ENCODE data around the gene MRPS25. TPM values are rescaled to one million over a fixed set of nuclear protein-coding genes. Genes with fewer than 3 reads are reported as not detected.

The MRPS25 gene
- total RNA-seq, 2 experiments from 2014 or later = 59.9 to 60.2 TPM

GRCh38 chr3:15092686-15093085, 27.6 kb upstream of the MRPS25 start:
- no peak for DNase-seq
- H3K4me1 Mint-ChIP-seq (ENCODE audit: low read depth) = peaks cover 33% of the 10 kb centered on the region
- H3K9me3 ChIP-seq (ENCODE audit: control insufficient read depth in 1 of 2, insufficient read depth in 1 of 2, low read length in 2 of 2) = no peaks in the 10 kb centered on the region
- peaks cover 10% of the 10 kb centered on the region for H3K4me1 ChIP-seq (ENCODE audit: insufficient read depth, low read length)
- ChIA-PET CTCF (no interaction called here), POLR2A (interaction anchor here (0.6 to 1.4 kb wide), 2 partner anchors 28 to 264 kb away, joined by 3 to 4 read pairs; partner anchors contain the start of gene MRPS25)
- peaks cover 83% of the 10 kb centered on the region for H3K36me3 Mint-ChIP-seq (ENCODE audit: low read depth)
- H3K9me3 Mint-ChIP-seq = no peaks in the 10 kb centered on the region
- H3K36me3 ChIP-seq (ENCODE audit: insufficient read depth, low read length) = peaks cover 68% of the 10 kb centered on the region
- ATAC-seq (ENCODE audit: poor library complexity) = no peak
- intact Hi-C loops (cut with DNase I, micrococcal nuclease) = loop anchor here (10.0 kb wide), 3 partner anchors 148 to 1198 kb away; partner anchors contain the start of gene NR2C2 (in 1 of the 2)
- no peak overlapping the region for H3K4me3 ChIP-seq (ENCODE audit: low read length)
- TF ChIP-seq CTCF (IDR thresholded peaks at IDR 0.05) = no peak
- H3K4me3 Mint-ChIP-seq = no peak overlapping the region
- H3K27me3 ChIP-seq (ENCODE audit: control insufficient read depth in 1 of 2, insufficient read depth in 2 of 2, low read length in 2 of 2) = no peaks in the 10 kb centered on the region
- peak overlapping the region; percentile 27 for H3K27ac Mint-ChIP-seq
- no peaks in the 10 kb centered on the region for H3K27me3 Mint-ChIP-seq
- no peak overlapping the region for H3K27ac ChIP-seq (ENCODE audit: low read depth in 1 of 2, low read length in 2 of 2)

GRCh38 chr3:15091575-15091974, 26.5 kb upstream of the MRPS25 start:
- no peak overlapping the region for H3K4me3 ChIP-seq (ENCODE audit: low read length)
- no peak for ATAC-seq (ENCODE audit: poor library complexity)
- ChIA-PET POLR2A (interaction anchor here (1.0 kb wide), 1 partner anchor 8 kb away, joined by 3 read pairs; the partner anchor contains the start of gene RBSN), CTCF (interaction anchor here (1.0 kb wide), 1 partner anchor 17 kb away, joined by 3 read pairs; no protein-coding TSS in a partner anchor)
- Mint-ChIP-seq H3K36me3 (ENCODE audit: low read depth) (peaks cover 86% of the 10 kb centered on the region), H3K27ac (no peak overlapping the region), H3K4me3 (no peak overlapping the region), H3K9me3 (no peaks in the 10 kb centered on the region), H3K27me3 (no peaks in the 10 kb centered on the region), H3K4me1 (ENCODE audit: low read depth) (peaks cover 27% of the 10 kb centered on the region)
- H3K4me1 ChIP-seq (ENCODE audit: insufficient read depth, low read length) = no peaks in the 10 kb centered on the region
- H3K27me3 ChIP-seq (ENCODE audit: control insufficient read depth in 1 of 2, insufficient read depth in 2 of 2, low read length in 2 of 2) = no peaks in the 10 kb centered on the region
- peaks cover 76% of the 10 kb centered on the region for H3K36me3 ChIP-seq (ENCODE audit: insufficient read depth, low read length)
- TF ChIP-seq CTCF (IDR thresholded peaks at IDR 0.05) = no peak
- no peak overlapping the region for H3K27ac ChIP-seq (ENCODE audit: low read depth in 1 of 2, low read length in 2 of 2)
- no peaks in the 10 kb centered on the region for H3K9me3 ChIP-seq (ENCODE audit: control insufficient read depth in 1 of 2, insufficient read depth in 1 of 2, low read length in 2 of 2)
- no peak for DNase-seq
- intact Hi-C loops (cut with DNase I, micrococcal nuclease) = loop anchor here (10.0 kb wide), 3 partner anchors 147 to 1197 kb away; partner anchors contain the start of gene NR2C2 (in 1 of the 2)

- H3K27ac Mint-ChIP-seq = no peak overlapping the region
- POLR2A ChIA-PET = interaction anchor here (1.1 kb wide), 1 partner anchor 9 kb away, joined by 3 read pairs; no protein-coding TSS in a partner anchor
- CTCF ChIA-PET = interaction anchor here (0.7 kb wide), 1 partner anchor 396 kb away, joined by 4 read pairs; no protein-coding TSS in a partner anchor
- H3K9me3 Mint-ChIP-seq = no peaks in the 10 kb centered on the region
- Histone ChIP-seq H3K27ac (ENCODE audit: low read depth in 1 of 2, low read length in 2 of 2) (no peak overlapping the region), H3K9me3 (ENCODE audit: control insufficient read depth in 1 of 2, insufficient read depth in 1 of 2, low read length in 2 of 2) (no peaks in the 10 kb centered on the region), H3K36me3 (ENCODE audit: insufficient read depth, low read length) (peaks cover 79% of the 10 kb centered on the region), H3K4me3 (ENCODE audit: low read length) (no peak overlapping the region), H3K4me1 (ENCODE audit: insufficient read depth, low read length) (no peaks in the 10 kb centered on the region), H3K27me3 (ENCODE audit: control insufficient read depth in 1 of 2, insufficient read depth in 2 of 2, low read length in 2 of 2) (no peaks in the 10 kb centered on the region)
- peaks cover 86% of the 10 kb centered on the region for H3K36me3 Mint-ChIP-seq (ENCODE audit: low read depth)
- intact Hi-C loops (cut with DNase I, micrococcal nuclease) = no loop called here
- ATAC-seq (ENCODE audit: poor library complexity) (no peak), DNase-seq (no peak)
- H3K27me3 Mint-ChIP-seq = no peaks in the 10 kb centered on the region
- no peak for TF ChIP-seq CTCF (IDR thresholded peaks at IDR 0.05)
- H3K4me3 Mint-ChIP-seq = no peak overlapping the region
- peaks cover 17% of the 10 kb centered on the region for H3K4me1 Mint-ChIP-seq (ENCODE audit: low read depth)
Observed at GRCh38 chr3:15089201-15089600, 24.1 kb upstream of the MRPS25 start.
